ENCODE measurements around the gene SLMAP. TPM values are rescaled to one million over a fixed set of nuclear protein-coding genes. Genes with fewer than 3 reads are reported as not detected.

The SLMAP gene
- total RNA-seq, 1 donor from 2014 or later: 71.5 TPM

DNA sequence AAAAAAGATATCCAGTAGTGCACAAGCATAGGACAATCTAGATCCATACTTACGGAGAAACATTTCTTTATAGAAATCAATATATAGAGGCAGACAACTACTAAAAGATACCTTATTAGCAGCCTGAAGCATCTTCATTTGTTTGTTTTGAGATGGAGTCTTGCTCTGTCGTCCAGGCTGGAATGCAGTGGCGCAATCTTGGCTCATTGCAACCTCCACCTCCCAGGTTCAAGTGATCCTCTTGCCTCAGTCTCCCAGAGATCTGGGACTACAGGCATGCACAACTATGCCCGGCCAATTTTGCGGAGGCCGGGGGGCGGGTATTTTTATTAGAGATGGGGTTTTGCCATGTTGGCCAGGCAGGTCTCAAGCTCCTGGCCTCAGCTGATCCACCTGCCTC, 18.3 kb upstream of the SLMAP start:
- no peak overlapping the region for H3K4me3 Mint-ChIP-seq (ENCODE audit: unreplicated experiment)
- no peaks in the 10 kb centered on the region for H3K27me3 Mint-ChIP-seq (ENCODE audit: unreplicated experiment)
- no peaks in the 10 kb centered on the region for H3K9me3 Mint-ChIP-seq (ENCODE audit: unreplicated experiment)
- H3K36me3 Mint-ChIP-seq (ENCODE audit: unreplicated experiment): no peaks in the 10 kb centered on the region
- no peaks in the 10 kb centered on the region for H3K4me1 Mint-ChIP-seq (ENCODE audit: unreplicated experiment)
- no peak overlapping the region for H3K27ac Mint-ChIP-seq (ENCODE audit: unreplicated experiment)
- TF ChIP-seq, protein P1, sequence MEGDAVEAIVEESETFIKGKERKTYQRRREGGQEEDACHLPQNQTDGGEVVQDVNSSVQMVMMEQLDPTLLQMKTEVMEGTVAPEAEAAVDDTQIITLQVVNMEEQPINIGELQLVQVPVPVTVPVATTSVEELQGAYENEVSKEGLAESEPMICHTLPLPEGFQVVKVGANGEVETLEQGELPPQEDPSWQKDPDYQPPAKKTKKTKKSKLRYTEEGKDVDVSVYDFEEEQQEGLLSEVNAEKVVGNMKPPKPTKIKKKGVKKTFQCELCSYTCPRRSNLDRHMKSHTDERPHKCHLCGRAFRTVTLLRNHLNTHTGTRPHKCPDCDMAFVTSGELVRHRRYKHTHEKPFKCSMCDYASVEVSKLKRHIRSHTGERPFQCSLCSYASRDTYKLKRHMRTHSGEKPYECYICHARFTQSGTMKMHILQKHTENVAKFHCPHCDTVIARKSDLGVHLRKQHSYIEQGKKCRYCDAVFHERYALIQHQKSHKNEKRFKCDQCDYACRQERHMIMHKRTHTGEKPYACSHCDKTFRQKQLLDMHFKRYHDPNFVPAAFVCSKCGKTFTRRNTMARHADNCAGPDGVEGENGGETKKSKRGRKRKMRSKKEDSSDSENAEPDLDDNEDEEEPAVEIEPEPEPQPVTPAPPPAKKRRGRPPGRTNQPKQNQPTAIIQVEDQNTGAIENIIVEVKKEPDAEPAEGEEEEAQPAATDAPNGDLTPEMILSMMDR (IDR thresholded peaks at IDR 0.05): no peak
- peak; percentile 76 for DNase-seq (ENCODE audit: extremely low spot score, unreplicated experiment)

DNA sequence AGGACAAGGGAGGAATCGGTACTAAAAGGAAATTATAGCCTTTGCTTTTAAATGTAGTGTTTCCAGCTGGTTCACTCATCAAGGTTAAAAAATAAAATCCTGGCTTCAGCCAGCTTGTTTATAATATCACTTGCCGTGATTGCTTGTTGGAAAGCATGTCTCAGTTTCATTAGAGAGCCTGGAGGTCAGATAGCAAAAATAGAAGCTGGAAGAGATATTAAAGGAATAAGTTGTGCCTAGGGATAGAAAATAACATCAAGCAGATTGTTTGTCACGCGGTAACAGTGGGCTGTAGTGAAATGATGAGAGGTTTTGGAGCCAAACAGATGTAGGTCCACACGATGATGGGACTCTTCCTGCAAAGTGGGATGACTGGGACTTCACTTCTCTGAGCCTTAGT, 17.7 kb upstream of the SLMAP start:
- Mint-ChIP-seq H3K36me3 (ENCODE audit: unreplicated experiment) (no peaks in the 10 kb centered on the region), H3K27me3 (ENCODE audit: unreplicated experiment) (no peaks in the 10 kb centered on the region), H3K4me3 (ENCODE audit: unreplicated experiment) (no peak overlapping the region), H3K4me1 (ENCODE audit: unreplicated experiment) (peaks cover under 1% of the 10 kb centered on the region), H3K27ac (ENCODE audit: unreplicated experiment) (no peak overlapping the region), H3K9me3 (ENCODE audit: unreplicated experiment) (no peaks in the 10 kb centered on the region)
- TF ChIP-seq, protein P1 (IDR thresholded peaks at IDR 0.05): no peak
- no peak for DNase-seq (ENCODE audit: extremely low spot score, unreplicated experiment)

DNA sequence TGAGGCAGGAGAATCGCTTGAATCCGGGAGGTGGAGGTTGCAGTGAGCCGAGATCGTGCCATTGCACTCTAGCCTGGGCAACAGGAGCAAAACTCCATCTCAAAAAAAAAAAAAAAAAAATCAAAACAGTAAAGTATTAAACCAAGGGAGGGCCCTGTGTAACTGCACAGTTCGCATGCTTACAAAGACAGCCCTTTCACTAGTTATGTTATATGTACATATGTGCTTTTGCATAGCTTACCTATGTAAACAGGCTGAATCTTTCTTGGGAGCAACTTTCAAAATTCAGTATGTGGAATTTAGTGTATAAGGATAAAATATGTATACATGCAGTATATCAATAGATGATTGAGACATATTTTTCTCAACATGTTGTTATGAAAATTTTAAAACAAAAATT, 16.1 kb upstream of the SLMAP start:
- DNase-seq (ENCODE audit: extremely low spot score, unreplicated experiment): no peak
- H3K4me3 Mint-ChIP-seq (ENCODE audit: unreplicated experiment): no peak overlapping the region
- H3K27ac Mint-ChIP-seq (ENCODE audit: unreplicated experiment): no peak overlapping the region
- no peaks in the 10 kb centered on the region for H3K36me3 Mint-ChIP-seq (ENCODE audit: unreplicated experiment)
- H3K27me3 Mint-ChIP-seq (ENCODE audit: unreplicated experiment): no peaks in the 10 kb centered on the region
- H3K9me3 Mint-ChIP-seq (ENCODE audit: unreplicated experiment): no peaks in the 10 kb centered on the region
- TF ChIP-seq, protein P1 (IDR thresholded peaks at IDR 0.05): no peak
- H3K4me1 Mint-ChIP-seq (ENCODE audit: unreplicated experiment): peaks cover 1% of the 10 kb centered on the region

DNA sequence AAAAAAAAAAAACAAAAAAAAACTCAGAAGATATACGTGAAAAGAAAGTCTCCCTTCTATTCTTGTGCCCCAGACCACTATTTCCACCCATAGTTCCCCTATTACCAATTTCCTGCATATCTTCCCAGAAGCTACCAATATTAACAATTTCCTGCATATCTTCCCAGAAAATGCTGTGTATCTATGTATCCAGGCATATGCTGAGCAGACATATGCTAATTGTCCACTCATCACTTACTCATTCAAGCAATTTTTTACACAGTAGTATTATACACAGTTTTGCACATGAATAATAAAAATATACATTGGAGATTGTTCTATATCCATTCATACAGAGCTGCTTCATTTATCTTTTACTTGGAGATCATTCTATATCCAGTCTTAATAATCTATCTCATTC, 12.6 kb upstream of the SLMAP start:
- Mint-ChIP-seq H3K4me3 (ENCODE audit: unreplicated experiment) (no peak overlapping the region), H3K27me3 (ENCODE audit: unreplicated experiment) (no peaks in the 10 kb centered on the region), H3K9me3 (ENCODE audit: unreplicated experiment) (no peaks in the 10 kb centered on the region), H3K27ac (ENCODE audit: unreplicated experiment) (no peak overlapping the region), H3K36me3 (ENCODE audit: unreplicated experiment) (no peaks in the 10 kb centered on the region), H3K4me1 (ENCODE audit: unreplicated experiment) (peaks cover 1% of the 10 kb centered on the region)
- DNase-seq (ENCODE audit: extremely low spot score, unreplicated experiment): no peak
- TF ChIP-seq, protein P1 (IDR thresholded peaks at IDR 0.05): no peak

DNA sequence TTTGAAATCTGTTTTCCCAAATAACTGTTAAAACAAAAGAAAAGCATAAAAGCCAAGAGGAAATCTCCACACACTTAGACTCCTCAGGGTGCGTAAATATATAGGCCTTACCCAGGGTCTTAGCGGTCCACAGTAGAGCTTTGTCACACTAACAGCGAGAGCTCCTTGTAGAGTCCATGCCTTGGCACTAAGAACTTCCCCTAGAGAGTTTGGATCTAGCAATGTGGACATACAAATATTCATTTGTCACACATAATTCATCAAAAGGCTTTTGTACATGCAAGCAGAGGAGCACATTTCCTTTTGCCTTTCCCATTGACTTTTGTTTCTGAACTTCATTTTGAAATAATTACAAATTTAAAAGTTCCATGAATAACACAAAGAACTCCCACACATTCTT, 11.0 kb upstream of the SLMAP start:
- H3K27ac Mint-ChIP-seq (ENCODE audit: unreplicated experiment): no peak overlapping the region
- no peaks in the 10 kb centered on the region for H3K9me3 Mint-ChIP-seq (ENCODE audit: unreplicated experiment)
- no peak for DNase-seq (ENCODE audit: extremely low spot score, unreplicated experiment)
- H3K4me3 Mint-ChIP-seq (ENCODE audit: unreplicated experiment): no peak overlapping the region
- TF ChIP-seq, protein P1 (IDR thresholded peaks at IDR 0.05): no peak
- no peaks in the 10 kb centered on the region for H3K27me3 Mint-ChIP-seq (ENCODE audit: unreplicated experiment)
- peaks cover 1% of the 10 kb centered on the region for H3K4me1 Mint-ChIP-seq (ENCODE audit: unreplicated experiment)
- H3K36me3 Mint-ChIP-seq (ENCODE audit: unreplicated experiment): no peaks in the 10 kb centered on the region
